HepG2 (cell line): Measurements from ENCODE around the gene GUCA1A. TPM values are rescaled to one million over a fixed set of nuclear protein-coding genes. Genes with fewer than 3 reads are reported as not detected.
A peak's percentile ranks its signal among the peaks of the same experiment; 100 is the strongest.

Experiments
- AKAP8 ChIP-seq: sonication (generic); formaldehyde crosslinking; IDR thresholded peaks from 2 replicates; pipeline ENCODE4 v1.5.1; 2020; ENCODE audit warnings: mild to moderate bottlenecking, missing genetic modification reagents
- ATF2 ChIP-seq: sonication (generic); formaldehyde crosslinking; IDR thresholded peaks from 2 replicates; pipeline ENCODE4 v1.4.0; 2020; ENCODE audit warnings: missing genetic modification reagents
- CREBL2 ChIP-seq: sonication (generic); formaldehyde crosslinking; IDR thresholded peaks from 2 replicates; pipeline ENCODE4 v1.8.1; 2023; ENCODE audit warnings: missing genetic modification reagents, mild to moderate bottlenecking, borderline replicate concordance
- FOXJ3 ChIP-seq: sonication (generic); formaldehyde crosslinking; IDR thresholded peaks from 2 replicates; pipeline ENCODE4 v1.4.0; 2020; ENCODE audit warnings: missing genetic modification reagents, mild to moderate bottlenecking, borderline replicate concordance
- FOXK2 ChIP-seq: fragments of 450-650 bp; IDR thresholded peaks from 2 replicates; pipeline ENCODE4 v1.6.1; 2016
- GMEB1 ChIP-seq: sonication (generic); formaldehyde crosslinking; IDR thresholded peaks from 2 replicates; pipeline ENCODE4 v1.5.1; 2020; ENCODE audit warnings: missing genetic modification reagents, mild to moderate bottlenecking, borderline replicate concordance
- GPBP1L1 ChIP-seq: sonication (generic); formaldehyde crosslinking; IDR thresholded peaks from 2 replicates; pipeline ENCODE4 v1.5.0; 2020; ENCODE audit warnings: mild to moderate bottlenecking, missing genetic modification reagents
- KLF15 ChIP-seq: sonication (generic); formaldehyde crosslinking; IDR thresholded peaks from 2 replicates; pipeline ENCODE4 v1.8.1; 2023; ENCODE audit warnings: borderline replicate concordance, mild to moderate bottlenecking, inconsistent platforms, missing genetic modification reagents, mixed read lengths
- PRMT3 ChIP-seq: sonication (generic); formaldehyde crosslinking; IDR thresholded peaks from 2 replicates; pipeline ENCODE4 v1.8.1; 2022; ENCODE audit warnings: low read depth, mild to moderate bottlenecking, moderate library complexity, missing genetic modification reagents, borderline replicate concordance
- RFX1 ChIP-seq: fragments of 450-650 bp; IDR thresholded peaks from 2 replicates; pipeline ENCODE4 v1.6.1; 2017
- TFAP4 ChIP-seq: sonication (generic); IDR thresholded peaks from 2 replicates; pipeline ENCODE4 v1.6.1; 2016; ENCODE audit warnings: low read depth, borderline replicate concordance
- ZBTB2 ChIP-seq: sonication (generic); formaldehyde crosslinking; IDR thresholded peaks from 2 replicates; pipeline ENCODE4 v1.8.0; 2022; ENCODE audit warnings: low read depth, missing genetic modification reagents
- ZBTB43 ChIP-seq: sonication (generic); formaldehyde crosslinking; conservative IDR thresholded peaks from 2 replicates; pipeline ENCODE4 v1.4.0; 2020; ENCODE audit warnings: missing genetic modification reagents
- ZBTB49 ChIP-seq: sonication (generic); formaldehyde crosslinking; IDR thresholded peaks from 2 replicates; pipeline ENCODE4 v1.4.0; 2020; ENCODE audit warnings: missing genetic modification reagents, borderline replicate concordance
- ZNF230 ChIP-seq: sonication (generic); formaldehyde crosslinking; IDR thresholded peaks from 2 replicates; pipeline ENCODE4 v1.4.0; 2020; ENCODE audit warnings: mild to moderate bottlenecking, missing genetic modification reagents
- ZNF577 ChIP-seq: sonication (generic); formaldehyde crosslinking; IDR thresholded peaks from 2 replicates; pipeline ENCODE4 v1.4.0; 2020; ENCODE audit warnings: mild to moderate bottlenecking, low read depth, missing genetic modification reagents, borderline replicate concordance
- polyA plus RNA-seq, 8 experiments: library from polyadenylated mRNA; depleted of rRNA in 3 of 8; stranded (reverse) in 7 of 8; unstranded in 1 of 8; fragments of >200 nt; fragmentation: Illumina TruSeq in 4 of 8; extraction: Trizol in 4 of 8; gene quantifications; 2 replicates each; pipeline versions ENCODE4 v1.2.1 to v1.2.3, GENCODE V29; 2011 to 2016; ENCODE audit warnings: low read depth in 4 of 8, missing spikeins in 1 of 8, mixed read lengths in 1 of 8; ENCODE audit not compliant: insufficient read depth in 1 of 8
- total RNA-seq, 5 experiments: library from RNA; depleted of rRNA; stranded (reverse); fragments of >200 nt; fragmentation: Illumina TruSeq; extraction: Trizol; gene quantifications; 2 replicates each; pipeline ENCODE4 v1.2.3, GENCODE V29; 2016; ENCODE audit warnings: low read depth in 1 of 5

The GUCA1A gene
- total and polyA plus RNA-seq, 2 of the 13 experiments (the other 11 are each of a cell fraction or from before 2014, with no cell fraction given) = not detected

- peak; percentile 41; the same call in 1 of the 2 replicates for TF ChIP-seq ZBTB43 (CRISPR knock-in tag)
- 0 out of 2 replicates have a peak, but pooled peaks have one; percentile 86 for TF ChIP-seq ZBTB49 (CRISPR knock-in tag)
- no peak for TF ChIP-seq GPBP1L1 (CRISPR knock-in tag)
- no peak; the same call in 1 of the 2 replicates for TF ChIP-seq AKAP8 (CRISPR knock-in tag)
- TF ChIP-seq ZNF230 (CRISPR knock-in tag) = 0 out of 2 replicates have a peak, but pooled peaks have one; percentile 65
- no peak for TF ChIP-seq KLF15 (CRISPR knock-in tag)
- peak; percentile 85 for TF ChIP-seq ZBTB2 (CRISPR knock-in tag)
- TF ChIP-seq RFX1 = no peak
- peak; percentile 62; the same call in 1 of the 2 replicates for TF ChIP-seq TFAP4
- no peak for TF ChIP-seq ZNF577
- no peak for TF ChIP-seq FOXJ3 (CRISPR knock-in tag)
- TF ChIP-seq FOXK2 = no peak
- no peak for TF ChIP-seq CREBL2 (CRISPR knock-in tag)
- TF ChIP-seq ATF2 (CRISPR knock-in tag) = peak; percentile 89
- peak; percentile 86 for TF ChIP-seq GMEB1 (CRISPR knock-in tag)
- TF ChIP-seq PRMT3 (CRISPR knock-in tag) = 0 out of 2 replicates have a peak, but pooled peaks have one; percentile 13
These were observed 44.6 kb downstream of the GUCA1A start, which contains the start of gene MRPS10 (continued) for GRCh38 chr6:42217519-42218367.
